ENCODE measurements around the gene CDH13.

The CDH13 gene

GRCh38 chr16:82895843-82896242 lies 269.1 kb downstream of the CDH13 start:
- Histone ChIP-seq H4K8ac (ENCODE audit: low read depth, low read length) (no peak overlapping the region), H3K4ac (ENCODE audit: low read depth, low read length) (no peak overlapping the region)

GRCh38 chr16:82899006-82899405 lies 272.2 kb downstream of the CDH13 start:
- Histone ChIP-seq H2AK5ac (ENCODE audit: low read length) (no peak overlapping the region), H3K56ac (ENCODE audit: low read length) (no peak overlapping the region), H3K4me1 (ENCODE audit: control insufficient read depth, low read depth, low read length) (no peaks in the 10 kb centered on the region), H2BK5ac (ENCODE audit: low read length) (no peak overlapping the region), H3K79me2 (ENCODE audit: control insufficient read depth, insufficient read depth, low read length) (no peaks in the 10 kb centered on the region), H4K5ac (ENCODE audit: low read length) (no peak overlapping the region), H3K4me3 (ENCODE audit: low read length) (no peak overlapping the region), H2BK120ac (ENCODE audit: low read depth, low read length) (no peak overlapping the region), H3K23ac (ENCODE audit: low read length) (no peak overlapping the region), H3K36me3 (ENCODE audit: control insufficient read depth, insufficient read depth, low read length) (no peaks in the 10 kb centered on the region), H3K27ac (ENCODE audit: low read depth, low read length) (no peak overlapping the region), H3K79me1 (ENCODE audit: low read length) (no peaks in the 10 kb centered on the region), H3K18ac (ENCODE audit: low read length) (no peak overlapping the region), H3K27me3 (ENCODE audit: insufficient read depth, low read length, poor library complexity) (no peaks in the 10 kb centered on the region), H2BK15ac (replicated peaks; ENCODE audit: low read depth) (no peak overlapping the region), H3K9ac (ENCODE audit: low read length) (no peak overlapping the region), H3K4me2 (ENCODE audit: low read length) (no peak overlapping the region), H4K8ac (ENCODE audit: low read depth, low read length) (no peak overlapping the region), H3K4ac (ENCODE audit: low read depth, low read length) (no peak overlapping the region)
- DNase-seq = no peak
- WGBS (ENCODE audit: extremely low coverage, insufficient coverage, low lambda C conversion rate) = no CpG with 5 or more reads among the region's 2 CpGs

More at GRCh38 chr16:82895843-82896242, 269.1 kb downstream of the CDH13 start:
- no peaks in the 10 kb centered on the region for H3K27me3 ChIP-seq (ENCODE audit: insufficient read depth, low read length, poor library complexity)
- H4K5ac ChIP-seq (ENCODE audit: low read length) = no peak overlapping the region
- no peak overlapping the region for H3K27ac ChIP-seq (ENCODE audit: low read depth, low read length)
- no peak overlapping the region for H3K56ac ChIP-seq (ENCODE audit: low read length)
- no CpG with 5 or more reads among the region's 4 CpGs for WGBS (ENCODE audit: extremely low coverage, insufficient coverage, low lambda C conversion rate)
- H3K36me3 ChIP-seq (ENCODE audit: control insufficient read depth, insufficient read depth, low read length) = no peaks in the 10 kb centered on the region
- no peaks in the 10 kb centered on the region for H3K79me1 ChIP-seq (ENCODE audit: low read length)
- DNase-seq = no peak
- H3K4me2 ChIP-seq (ENCODE audit: low read length) = no peak overlapping the region
- H2BK120ac ChIP-seq (ENCODE audit: low read depth, low read length) = no peak overlapping the region
- H2BK5ac ChIP-seq (ENCODE audit: low read length) = no peak overlapping the region
- H2BK15ac ChIP-seq (replicated peaks; ENCODE audit: low read depth) = no peak overlapping the region
- no peak overlapping the region for H3K9ac ChIP-seq (ENCODE audit: low read length)
- H3K79me2 ChIP-seq (ENCODE audit: control insufficient read depth, insufficient read depth, low read length) = no peaks in the 10 kb centered on the region
- H2AK5ac ChIP-seq (ENCODE audit: low read length) = no peak overlapping the region
- no peak overlapping the region for H3K23ac ChIP-seq (ENCODE audit: low read length)
- H3K4me1 ChIP-seq (ENCODE audit: control insufficient read depth, low read depth, low read length) = no peaks in the 10 kb centered on the region
- no peak overlapping the region for H3K18ac ChIP-seq (ENCODE audit: low read length)
- H3K4me3 ChIP-seq (ENCODE audit: low read length) = no peak overlapping the region

GRCh38 chr16:82899731-82900450 lies 273.1 kb downstream of the CDH13 start:
- no peak overlapping the region for H3K27ac ChIP-seq (ENCODE audit: low read depth, low read length)
- H2BK5ac ChIP-seq (ENCODE audit: low read length) = no peak overlapping the region
- H3K4me2 ChIP-seq (ENCODE audit: low read length) = no peak overlapping the region
- no peaks in the 10 kb centered on the region for H3K79me1 ChIP-seq (ENCODE audit: low read length)
- H3K9ac ChIP-seq (ENCODE audit: low read length) = no peak overlapping the region
- H4K5ac ChIP-seq (ENCODE audit: low read length) = no peak overlapping the region
- H3K4me1 ChIP-seq (ENCODE audit: control insufficient read depth, low read depth, low read length) = no peaks in the 10 kb centered on the region
- H3K56ac ChIP-seq (ENCODE audit: low read length) = no peak overlapping the region
- no peak overlapping the region for H3K4me3 ChIP-seq (ENCODE audit: low read length)
- WGBS (ENCODE audit: extremely low coverage, insufficient coverage, low lambda C conversion rate) = no CpG with 5 or more reads among the region's 4 CpGs
- no peak overlapping the region for H2BK15ac ChIP-seq (replicated peaks; ENCODE audit: low read depth)
- no peak overlapping the region for H2AK5ac ChIP-seq (ENCODE audit: low read length)
- no peak overlapping the region for H3K4ac ChIP-seq (ENCODE audit: low read depth, low read length)
- H3K23ac ChIP-seq (ENCODE audit: low read length) = no peak overlapping the region
- no peak overlapping the region for H4K8ac ChIP-seq (ENCODE audit: low read depth, low read length)
- no peaks in the 10 kb centered on the region for H3K27me3 ChIP-seq (ENCODE audit: insufficient read depth, low read length, poor library complexity)
- no peak overlapping the region for H2BK120ac ChIP-seq (ENCODE audit: low read depth, low read length)
- H3K18ac ChIP-seq (ENCODE audit: low read length) = no peak overlapping the region
- no peaks in the 10 kb centered on the region for H3K36me3 ChIP-seq (ENCODE audit: control insufficient read depth, insufficient read depth, low read length)
- no peak for DNase-seq
- H3K79me2 ChIP-seq (ENCODE audit: control insufficient read depth, insufficient read depth, low read length) = no peaks in the 10 kb centered on the region

- Histone ChIP-seq H3K56ac (ENCODE audit: low read length) (no peak overlapping the region), H3K27ac (ENCODE audit: low read depth, low read length) (no peak overlapping the region), H3K79me2 (ENCODE audit: control insufficient read depth, insufficient read depth, low read length) (no peaks in the 10 kb centered on the region), H2AK5ac (ENCODE audit: low read length) (no peak overlapping the region), H4K5ac (ENCODE audit: low read length) (no peak overlapping the region), H3K79me1 (ENCODE audit: low read length) (no peaks in the 10 kb centered on the region), H3K4me3 (ENCODE audit: low read length) (no peak overlapping the region), H2BK15ac (replicated peaks; ENCODE audit: low read depth) (no peak overlapping the region), H3K4ac (ENCODE audit: low read depth, low read length) (no peak overlapping the region), H3K36me3 (ENCODE audit: control insufficient read depth, insufficient read depth, low read length) (no peaks in the 10 kb centered on the region), H4K8ac (ENCODE audit: low read depth, low read length) (no peak overlapping the region), H2BK120ac (ENCODE audit: low read depth, low read length) (no peak overlapping the region), H3K9ac (ENCODE audit: low read length) (no peak overlapping the region), H3K4me2 (ENCODE audit: low read length) (no peak overlapping the region), H3K23ac (ENCODE audit: low read length) (no peak overlapping the region), H3K18ac (ENCODE audit: low read length) (no peak overlapping the region), H2BK5ac (ENCODE audit: low read length) (no peak overlapping the region), H3K27me3 (ENCODE audit: insufficient read depth, low read length, poor library complexity) (no peaks in the 10 kb centered on the region), H3K4me1 (ENCODE audit: control insufficient read depth, low read depth, low read length) (no peaks in the 10 kb centered on the region)
- WGBS (ENCODE audit: extremely low coverage, insufficient coverage, low lambda C conversion rate) = no CpG with 5 or more reads among the region's 8 CpGs
- no peak for DNase-seq
Observed at GRCh38 chr16:82900559-82900958, 273.8 kb downstream of the CDH13 start.

- WGBS (ENCODE audit: extremely low coverage, insufficient coverage, low lambda C conversion rate) = no CpG with 5 or more reads among the region's 10 CpGs
- H2AK5ac ChIP-seq (ENCODE audit: low read length) = no peak overlapping the region
Observed at GRCh38 chr16:82911925-82912324, 285.2 kb downstream of the CDH13 start.

More at GRCh38 chr16:82911925-82912324, 285.2 kb downstream of the CDH13 start:
- Histone ChIP-seq H2BK15ac (replicated peaks; ENCODE audit: low read depth) (no peak overlapping the region), H3K56ac (ENCODE audit: low read length) (no peak overlapping the region), H2BK5ac (ENCODE audit: low read length) (no peak overlapping the region), H3K4me1 (ENCODE audit: control insufficient read depth, low read depth, low read length) (no peaks in the 10 kb centered on the region), H3K4ac (ENCODE audit: low read depth, low read length) (no peak overlapping the region), H3K4me3 (ENCODE audit: low read length) (no peak overlapping the region), H3K4me2 (ENCODE audit: low read length) (no peak overlapping the region), H3K18ac (ENCODE audit: low read length) (no peak overlapping the region), H4K8ac (ENCODE audit: low read depth, low read length) (no peak overlapping the region), H3K9ac (ENCODE audit: low read length) (no peak overlapping the region), H2BK120ac (ENCODE audit: low read depth, low read length) (no peak overlapping the region), H3K36me3 (ENCODE audit: control insufficient read depth, insufficient read depth, low read length) (no peaks in the 10 kb centered on the region), H3K79me1 (ENCODE audit: low read length) (no peaks in the 10 kb centered on the region), H3K27me3 (ENCODE audit: insufficient read depth, low read length, poor library complexity) (no peaks in the 10 kb centered on the region), H3K79me2 (ENCODE audit: control insufficient read depth, insufficient read depth, low read length) (no peaks in the 10 kb centered on the region), H4K5ac (ENCODE audit: low read length) (no peak overlapping the region), H3K23ac (ENCODE audit: low read length) (no peak overlapping the region), H3K27ac (ENCODE audit: low read depth, low read length) (no peak overlapping the region)
- no peak for DNase-seq

All from mesendoderm (in vitro differentiated cells).